H9 (cell line): Measurements from ENCODE around the gene TESPA1. TPM values are rescaled to one million over a fixed set of nuclear protein-coding genes. Genes with fewer than 3 reads are reported as not detected.

ENCODE experiments used
- DNase-seq: peaks from one replicate; pipeline ENCODE4 v3.0.0-alpha.2; 2017
- H2AFZ ChIP-seq: one replicate; pipeline ENCODE4 v1.6.1; 2013; ENCODE audit warnings: mild to moderate bottlenecking, low read length, control low read depth, moderate library complexity
- H2AK5ac ChIP-seq: 2 replicates; pipeline ENCODE4 v1.6.1; 2013; ENCODE audit warnings: low read length, control low read depth, mixed read lengths; ENCODE audit not compliant: insufficient read length
- H2BK120ac ChIP-seq: one replicate; pipeline ENCODE4 v1.6.1; 2013; ENCODE audit warnings: low read depth, mild to moderate bottlenecking, low read length, control low read depth, inconsistent platforms; ENCODE audit not compliant: poor library complexity, severe bottlenecking
- H2BK12ac ChIP-seq: 2 replicates; pipeline ENCODE4 v1.6.1; 2013; ENCODE audit warnings: low read length, control low read depth, mixed read lengths, low read depth; ENCODE audit not compliant: insufficient read length
- H2BK15ac ChIP-seq: 2 replicates; pipeline ENCODE4 v1.6.1; 2013; ENCODE audit warnings: low read depth, low read length, control low read depth
- H2BK20ac ChIP-seq: one replicate; pipeline ENCODE4 v1.6.1; 2013; ENCODE audit warnings: low read depth, mild to moderate bottlenecking, low read length, control low read depth, inconsistent platforms; ENCODE audit not compliant: poor library complexity, severe bottlenecking
- H2BK5ac ChIP-seq: 2 replicates; pipeline ENCODE4 v1.6.1; 2013; ENCODE audit warnings: low read length, control low read depth, mixed read lengths; ENCODE audit not compliant: insufficient read length
- H3K14ac ChIP-seq: 2 replicates; pipeline ENCODE4 v1.6.1; 2013; ENCODE audit warnings: low read length, control low read depth; ENCODE audit not compliant: insufficient read depth
- H3K18ac ChIP-seq: 2 replicates; pipeline ENCODE4 v1.6.1; 2013; ENCODE audit warnings: low read depth, mild to moderate bottlenecking, mixed read lengths, low read length, control low read depth; ENCODE audit not compliant: insufficient read length
- H3K23ac ChIP-seq: 2 replicates; pipeline ENCODE4 v1.6.1; 2013; ENCODE audit warnings: low read length, control low read depth, mixed read lengths, low read depth; ENCODE audit not compliant: insufficient read length
- H3K23me2 ChIP-seq: 2 replicates; pipeline ENCODE4 v1.6.1; 2013; ENCODE audit warnings: low read depth, mild to moderate bottlenecking, mixed read lengths, low read length, control low read depth; ENCODE audit not compliant: insufficient read length, poor library complexity, severe bottlenecking
- H3K27ac ChIP-seq: 2 replicates; pipeline ENCODE4 v1.5.1; 2013; ENCODE audit warnings: low read length, control low read depth, mixed read lengths, low read depth; ENCODE audit not compliant: insufficient read length
- H3K27me3 ChIP-seq: 2 replicates; pipeline ENCODE4 v1.6.1; 2013; ENCODE audit warnings: low read length, control low read depth, inconsistent platforms; ENCODE audit not compliant: insufficient read depth
- H3K4ac ChIP-seq: 2 replicates; pipeline ENCODE4 v1.6.1; 2013; ENCODE audit warnings: low read depth, mild to moderate bottlenecking, control low read depth, inconsistent platforms, low read length, moderate library complexity
- H3K4me1 ChIP-seq: 2 replicates; pipeline ENCODE4 v1.6.1; 2013; ENCODE audit warnings: low read length, control low read depth, inconsistent platforms; ENCODE audit not compliant: insufficient read depth
- H3K4me2 ChIP-seq: 2 replicates; pipeline ENCODE4 v1.6.1; 2013; ENCODE audit warnings: low read length, control low read depth, mixed read lengths; ENCODE audit not compliant: insufficient read length, insufficient read depth
- H3K56ac ChIP-seq: 2 replicates; pipeline ENCODE4 v1.6.1; 2013; ENCODE audit warnings: low read depth, mild to moderate bottlenecking, mixed read lengths, low read length, control low read depth; ENCODE audit not compliant: insufficient read length
- H3K79me1 ChIP-seq: 2 replicates; pipeline ENCODE4 v1.6.1; 2013; ENCODE audit warnings: low read depth, mild to moderate bottlenecking, moderate library complexity, low read length, control low read depth, inconsistent platforms; ENCODE audit not compliant: insufficient read depth, poor library complexity, severe bottlenecking
- H3K79me2 ChIP-seq: 2 replicates; pipeline ENCODE4 v1.6.1; 2013; ENCODE audit warnings: low read length, control low read depth, inconsistent platforms; ENCODE audit not compliant: insufficient read depth
- H3K9ac ChIP-seq: 2 replicates; pipeline ENCODE4 v1.6.1; 2013; ENCODE audit warnings: low read length, control low read depth, mixed read lengths; ENCODE audit not compliant: insufficient read length; ENCODE audit errors: extremely low read depth
- H3K9me3 ChIP-seq: one replicate; pipeline ENCODE4 v1.6.1; 2013; ENCODE audit warnings: low read depth, low read length, inconsistent platforms; ENCODE audit not compliant: control insufficient read depth
- H3T11ph ChIP-seq: one replicate; pipeline ENCODE4 v1.6.1; 2013; ENCODE audit warnings: mild to moderate bottlenecking, low read length, control low read depth, inconsistent platforms
- H4K20me1 ChIP-seq: one replicate; pipeline ENCODE4 v1.6.1; 2013; ENCODE audit not compliant: control insufficient read depth, insufficient read length, insufficient read depth
- H4K5ac ChIP-seq: 2 replicates; pipeline ENCODE4 v1.6.1; 2013; ENCODE audit warnings: low read depth, mild to moderate bottlenecking, mixed read lengths, low read length, control low read depth; ENCODE audit not compliant: insufficient read length
- H4K8ac ChIP-seq: replicated peaks from 2 replicates; pipeline ENCODE4 v1.6.1; 2013; ENCODE audit warnings: low read length, control low read depth, mixed read lengths, low read depth; ENCODE audit not compliant: insufficient read length
- H4K91ac ChIP-seq: 2 replicates; pipeline ENCODE4 v1.6.1; 2013; ENCODE audit warnings: low read depth, mild to moderate bottlenecking, moderate library complexity, mixed read lengths, low read length, control low read depth; ENCODE audit not compliant: insufficient read length
- H3K27ac Mint-ChIP-seq, 3 experiments: 2 replicates in 2 of 3; 3 replicates in 1 of 3; pipeline ENCODE4 v1.8.0; 2020 to 2021; ENCODE audit warnings: mixed read lengths in 3 of 3, mild to moderate bottlenecking in 1 of 3, moderate library complexity in 1 of 3
- H3K27me3 Mint-ChIP-seq: 2 replicates; pipeline ENCODE4 v1.8.0; 2021; ENCODE audit warnings: low read depth, mild to moderate bottlenecking, moderate library complexity, mixed read lengths
- H3K36me3 Mint-ChIP-seq, 3 experiments: 2 replicates in 2 of 3; 3 replicates in 1 of 3; pipeline ENCODE4 v1.8.0; 2020 to 2021; ENCODE audit warnings: low read depth in 3 of 3, mixed read lengths in 3 of 3; ENCODE audit not compliant: insufficient read depth in 1 of 3
- H3K4me1 Mint-ChIP-seq, 2 experiments: 2 replicates each; pipeline ENCODE4 v1.8.0; 2020; ENCODE audit warnings: mixed read lengths in 2 of 2
- H3K4me3 Mint-ChIP-seq, 2 experiments: 2 replicates in 1 of 2; 3 replicates in 1 of 2; pipeline ENCODE4 v1.8.0; 2020 to 2021; ENCODE audit warnings: mild to moderate bottlenecking in 2 of 2, mixed read lengths in 2 of 2, moderate library complexity in 1 of 2
- H3K9me3 Mint-ChIP-seq, 2 experiments: 2 replicates in 1 of 2; 3 replicates in 1 of 2; pipeline ENCODE4 v1.8.0; 2020; ENCODE audit warnings: mild to moderate bottlenecking in 2 of 2, mixed read lengths in 2 of 2, moderate library complexity in 1 of 2
- CTCF ChIP-seq: fragments of 200-600 bp; sonication (generic); conservative IDR thresholded peaks from 3 replicates; pipeline ENCODE4 v1.8.0; 2021; ENCODE audit warnings: antibody characterized with exemption, mild to moderate bottlenecking
- WGBS: extraction: QIAGEN DNeasy Blood & Tissue Kit; methylation state at CpG from one replicate; pipeline ENCODE4 v1.1.7; 2013; ENCODE audit warnings: missing lambda C conversion rate, low lambda C conversion rate, mixed read lengths; ENCODE audit not compliant: insufficient read length; ENCODE audit errors: extremely low coverage; 5-methylcytosine and 5-hydroxymethylcytosine counted together
- total RNA-seq: library from RNA; stranded (reverse); gene quantifications from 2 replicates; pipeline ENCODE4 v1.2.1, GENCODE V29; 2021

The TESPA1 gene
- total RNA-seq, 1 experiment from 2014 or later: not detected

DNA sequence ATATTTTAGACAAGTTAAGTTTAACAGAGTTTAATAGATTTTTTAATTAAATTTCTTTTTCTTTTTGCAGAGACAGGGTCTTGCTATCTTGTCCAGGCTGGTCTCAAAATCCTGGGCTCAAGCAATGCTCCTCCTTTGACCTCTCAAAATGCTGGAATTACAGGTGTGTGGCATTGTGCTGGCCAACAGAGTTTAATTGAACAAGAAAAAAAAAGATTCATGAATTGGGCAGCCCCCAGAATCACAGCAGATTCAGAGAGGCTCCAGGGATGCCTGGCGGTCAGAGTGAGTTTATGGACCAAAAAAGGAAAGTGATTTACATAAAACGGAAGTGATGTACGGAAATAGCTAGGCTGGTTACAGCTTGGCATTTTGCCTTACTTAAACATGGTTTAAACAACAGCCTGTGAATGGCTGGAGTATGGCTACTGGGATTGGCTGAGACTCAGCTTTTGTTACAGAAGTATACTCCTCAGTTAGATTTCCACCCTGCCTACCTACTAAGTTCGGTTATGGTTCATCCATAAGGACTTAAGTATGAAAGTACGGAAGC lies 14.5 kb upstream of the TESPA1 start:
- Histone ChIP-seq H2BK120ac (no peak overlapping the region), H4K8ac (no peak overlapping the region), H3K79me1 (no peaks in the 10 kb centered on the region), H3K4me2 (no peak overlapping the region), H3K4me1 (peaks cover 8% of the 10 kb centered on the region), H2BK5ac (no peak overlapping the region), H3K18ac (no peak overlapping the region), H2BK12ac (no peak overlapping the region), H3K27ac (no peak overlapping the region), H3K56ac (no peak overlapping the region), H2BK15ac (no peak overlapping the region), H4K20me1 (no peaks in the 10 kb centered on the region), H4K5ac (no peak overlapping the region), H3K14ac (no peak overlapping the region), H3K23ac (no peak overlapping the region), H3T11ph (no peak overlapping the region), H3K79me2 (no peaks in the 10 kb centered on the region), H2AK5ac (no peak overlapping the region), H2AFZ (no peak overlapping the region), H3K9me3 (no peaks in the 10 kb centered on the region), H3K27me3 (no peaks in the 10 kb centered on the region), H3K4ac (no peak overlapping the region), H3K23me2 (no peaks in the 10 kb centered on the region), H4K91ac (no peak overlapping the region), H2BK20ac (no peak overlapping the region), H3K9ac (no peak overlapping the region)
- H3K27ac Mint-ChIP-seq: no peak overlapping the region
- H3K4me1 Mint-ChIP-seq: peaks cover 32 to 36% of the 10 kb centered on the region in 2 experiments
- no peak for TF ChIP-seq CTCF
- no peaks in the 10 kb centered on the region for H3K27me3 Mint-ChIP-seq
- no peak for DNase-seq
- H3K4me3 Mint-ChIP-seq: no peak overlapping the region
- H3K9me3 Mint-ChIP-seq: no peaks in the 10 kb centered on the region; a peak in 1 of 5 replicates
- WGBS: no CpG with 5 or more reads among the region's 5 CpGs
- H3K36me3 Mint-ChIP-seq: no peaks in the 10 kb centered on the region; a peak in 1 of 7 replicates
